HG02981 (cell line): ENCODE results near the gene FBXO7.
"Not testable (repeated sequence)": the region's sequence is repeated elsewhere in the genome, so short reads cannot be mapped to it uniquely, and the experiment has no call there.

Source experiments
- ATAC-seq: cut with Tn5 transposase; IDR thresholded peaks from one replicate; pipeline ENCODE4 v1.9.1; 2021; ENCODE audit warnings: mild to moderate bottlenecking, moderate library complexity; ENCODE audit not compliant: unreplicated experiment

The FBXO7 gene

DNA sequence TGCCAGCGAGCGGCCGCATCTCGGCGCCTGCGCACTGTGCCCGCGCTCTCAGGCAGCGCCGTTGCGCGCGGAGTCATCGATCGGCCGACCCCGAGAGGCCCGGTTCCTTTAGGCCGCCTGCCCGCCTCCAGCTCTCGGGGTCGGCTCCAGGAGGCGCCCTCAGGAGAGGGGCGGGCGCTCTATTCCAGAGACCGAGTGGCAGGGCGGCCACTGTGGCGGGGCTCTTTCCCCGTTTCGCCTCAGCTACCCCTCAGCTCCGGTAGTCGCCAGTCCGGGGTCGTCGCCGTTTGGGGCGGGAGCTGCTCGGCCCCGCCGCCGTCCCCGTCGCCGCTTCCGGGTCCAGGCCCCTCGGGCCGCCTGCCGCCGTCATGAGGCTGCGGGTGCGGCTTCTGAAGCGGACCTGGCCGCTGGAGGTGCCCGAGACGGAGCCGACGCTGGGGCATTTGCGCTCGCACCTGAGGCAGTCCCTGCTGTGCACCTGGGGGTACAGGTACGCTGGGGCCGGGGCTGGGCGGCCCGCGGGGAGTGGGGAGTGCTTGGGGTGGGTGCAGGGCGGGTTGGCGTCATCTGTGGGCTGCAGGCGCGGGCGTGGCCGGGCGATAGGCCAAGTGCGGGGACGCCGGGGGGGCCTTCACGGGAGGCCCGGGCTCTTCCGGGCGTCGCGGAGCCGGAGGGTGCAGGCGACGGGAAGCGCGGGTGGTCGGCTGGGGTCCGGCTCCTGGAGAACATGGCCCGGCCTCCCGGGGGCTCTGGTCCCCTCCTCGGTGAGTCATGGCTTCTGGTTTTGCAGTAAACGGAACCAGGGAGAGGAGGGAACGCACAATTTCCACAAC is at the start of gene FBXO7:
Gene FBXO7, plus strand, starts transcription at position 177 of the 833 bp plus-strand sequence. Its CDS starts 192 bp downstream, at position 369.
- ATAC-seq, result peak; percentile 68

DNA sequence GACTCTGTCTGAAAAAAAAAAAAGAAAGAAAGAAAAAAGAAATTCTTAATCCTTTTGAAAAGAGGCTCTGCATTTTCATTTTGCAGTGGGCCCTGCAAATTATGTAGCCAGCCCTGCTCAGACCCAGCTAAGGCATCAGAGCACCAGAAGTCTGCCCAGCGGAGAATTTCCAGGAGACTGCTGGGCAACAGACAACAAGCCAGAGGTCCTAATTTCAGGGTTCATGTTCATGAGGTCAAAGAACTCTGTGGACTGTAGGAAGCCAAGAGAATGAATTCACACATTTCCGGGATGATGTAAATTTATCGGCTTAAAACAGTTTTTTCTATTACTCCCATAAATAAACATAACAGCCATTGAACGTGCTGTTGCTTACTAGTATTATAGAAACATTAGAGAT is 47.7 kb upstream of the FBXO7 start:
- ATAC-seq, result no peak

- no peak for ATAC-seq
These were observed 44.3 kb upstream of the FBXO7 start for GRCh38 chr22:32430352-32430751.

- ATAC-seq, result no peak
These were observed 30.5 kb upstream of the FBXO7 start for GRCh38 chr22:32444068-32444467.

GRCh38 chr22:32446321-32446720 is 28.3 kb upstream of the FBXO7 start:
- ATAC-seq, result no peak

DNA sequence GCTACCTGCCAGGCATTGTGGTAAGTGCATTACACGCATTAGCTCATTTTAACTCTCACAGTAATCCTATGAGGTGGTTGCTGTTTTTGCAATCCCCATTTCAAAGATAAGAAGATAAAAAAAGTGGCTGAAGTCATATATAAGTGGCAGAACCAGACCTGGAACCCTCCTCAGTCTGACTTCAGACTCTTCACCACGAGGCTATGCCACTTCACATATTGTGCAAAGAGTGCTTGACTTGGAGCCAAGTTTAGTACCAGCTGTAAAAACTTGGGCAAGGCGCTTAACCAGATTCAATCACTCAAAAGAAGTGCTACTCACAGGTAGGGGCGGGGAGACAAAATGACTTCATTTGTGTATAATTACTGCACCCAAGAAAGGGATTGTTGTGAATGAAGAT is 25.6 kb upstream of the FBXO7 start:
- ATAC-seq, result no peak

- no peak for ATAC-seq
These were observed 17.6 kb upstream of the FBXO7 start for GRCh38 chr22:32457031-32457430.

GRCh38 chr22:32462452-32462851 is 12.2 kb upstream of the FBXO7 start:
- no peak for ATAC-seq

DNA sequence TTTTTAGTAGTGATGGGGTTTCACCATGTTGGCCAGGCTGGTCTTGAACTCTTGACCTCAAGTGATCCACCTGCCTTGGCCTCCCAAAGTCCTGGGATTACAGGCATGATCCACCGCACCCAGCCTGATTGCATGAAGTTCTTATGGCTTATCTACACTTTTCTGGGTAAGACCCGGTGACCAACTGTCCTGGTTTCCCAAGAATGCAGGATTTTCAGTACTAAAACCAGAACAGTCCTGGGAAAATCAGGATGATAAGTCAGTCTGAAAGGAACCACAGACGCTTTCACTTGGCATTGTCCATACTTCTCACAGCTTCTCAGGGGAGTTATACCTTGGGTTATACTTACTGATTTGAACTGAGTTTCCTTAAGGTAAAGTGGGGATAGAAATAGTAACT is 8.9 kb upstream of the FBXO7 start:
- no peak for ATAC-seq

GRCh38 chr22:32466496-32466895 is 8.1 kb upstream of the FBXO7 start:
- ATAC-seq, result no peak

DNA sequence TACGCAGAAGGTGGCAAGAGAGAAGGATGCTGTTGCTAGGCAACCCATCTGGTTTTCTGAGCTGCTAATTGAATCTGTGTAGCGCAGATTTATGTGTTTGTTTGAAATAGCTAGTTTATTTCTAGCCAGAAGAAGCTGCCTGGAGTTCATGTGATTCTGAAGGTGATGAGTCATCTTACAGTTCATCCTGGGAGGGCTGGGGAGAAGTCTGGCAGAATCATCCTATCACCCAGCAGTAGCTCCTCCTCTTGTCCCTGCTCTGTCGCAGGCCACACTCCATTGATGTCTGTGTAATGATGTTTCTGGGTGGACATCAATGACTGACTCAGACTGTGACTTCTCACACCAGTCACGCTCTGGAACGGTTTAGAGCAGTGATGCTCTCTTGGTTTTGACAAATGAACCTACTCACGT is 4.8 kb upstream of the FBXO7 start:
- no peak for ATAC-seq

DNA sequence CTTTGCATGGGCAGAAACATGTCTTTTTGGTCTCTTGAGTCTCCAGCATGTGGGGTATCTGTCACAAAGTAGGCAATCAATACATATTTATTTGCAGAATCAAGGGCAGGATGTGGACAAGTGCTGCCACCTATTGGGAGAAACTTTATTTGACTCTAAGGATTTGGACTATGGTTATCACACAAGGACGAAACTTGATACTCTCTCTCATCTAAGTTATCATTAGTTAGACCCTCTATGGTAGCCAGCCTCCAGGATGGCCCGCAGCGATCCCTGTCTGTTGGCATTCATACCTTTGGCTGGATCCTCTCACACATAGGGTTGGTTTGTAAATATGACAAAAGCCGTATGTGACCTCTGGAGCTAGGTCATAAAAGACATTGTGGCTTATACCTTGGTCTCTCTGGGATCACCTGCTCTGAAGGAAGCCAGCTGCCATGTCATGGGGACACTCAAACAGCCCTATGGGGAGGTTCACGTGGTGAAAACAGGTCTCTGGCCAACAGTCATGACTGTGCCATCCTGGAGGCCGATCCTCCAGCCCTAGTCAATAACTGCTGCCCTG is 1.1 kb upstream of the FBXO7 start:
- no peak for ATAC-seq

DNA sequence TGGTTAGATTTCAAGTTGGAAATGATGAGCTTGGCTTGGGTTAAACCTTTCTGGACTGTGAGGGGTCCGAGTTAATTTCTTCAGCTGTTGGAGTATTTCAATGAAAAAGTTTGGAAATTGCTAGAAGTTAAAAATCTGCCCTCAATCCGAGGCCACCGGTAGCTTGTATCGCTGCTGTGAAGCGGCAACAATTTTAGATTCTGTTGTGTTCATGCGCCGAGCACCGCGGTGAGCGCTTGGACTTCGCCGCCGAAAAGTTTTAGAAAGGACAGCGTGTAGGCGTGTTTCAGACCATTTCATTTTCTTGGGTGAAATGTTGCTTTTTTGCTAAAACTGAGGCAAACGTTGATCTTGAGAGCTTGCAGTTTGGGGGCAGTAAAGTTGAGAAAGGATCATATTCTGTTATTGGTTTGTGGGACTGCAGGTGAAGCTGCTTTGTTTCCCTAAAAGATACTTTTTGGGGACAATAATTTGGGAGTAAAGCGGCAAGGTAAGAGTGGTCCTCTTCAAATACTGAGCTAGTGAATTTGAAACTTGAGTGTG is 928 bp downstream of the FBXO7 start:
- ATAC-seq, result peak; percentile 10

- ATAC-seq, result no peak
These were observed 1.9 kb downstream of the FBXO7 start for GRCh38 chr22:32476281-32477195.

DNA sequence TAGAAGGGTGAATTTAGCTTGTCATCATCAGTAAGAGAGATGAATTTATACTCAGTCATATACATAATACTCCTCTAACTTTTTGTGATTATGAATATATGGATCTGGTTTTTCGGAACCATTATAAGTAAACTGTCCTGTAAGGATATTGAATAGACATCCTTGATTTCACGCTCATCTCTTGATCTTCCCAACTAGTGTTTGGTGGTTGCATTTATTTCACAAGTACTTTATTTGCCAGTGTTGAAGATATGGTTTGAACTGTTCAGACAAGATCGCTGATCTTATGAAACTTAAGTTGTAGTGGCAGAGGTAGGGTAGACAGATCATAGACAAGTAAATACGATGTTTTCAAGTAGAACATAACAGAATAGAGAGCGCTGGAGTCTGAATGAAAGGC is 3.0 kb downstream of the FBXO7 start:
- no peak for ATAC-seq

- not testable (repeated sequence) for ATAC-seq
These were observed 3.9 kb downstream of the FBXO7 start for GRCh38 chr22:32478552-32478951.

DNA sequence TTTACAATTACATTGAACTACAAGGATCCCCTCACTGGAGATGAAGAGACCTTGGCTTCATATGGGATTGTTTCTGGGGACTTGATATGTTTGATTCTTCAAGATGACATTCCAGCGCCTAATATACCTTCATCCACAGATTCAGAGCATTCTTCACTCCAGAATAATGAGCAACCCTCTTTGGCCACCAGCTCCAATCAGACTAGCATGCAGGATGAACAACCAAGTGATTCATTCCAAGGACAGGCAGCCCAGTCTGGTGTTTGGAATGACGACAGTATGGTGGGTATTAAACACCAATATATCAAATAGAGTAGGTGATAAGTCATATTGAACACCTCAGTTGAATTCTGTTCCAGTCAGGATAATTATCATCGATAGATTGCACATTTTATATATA is 4.4 kb downstream of the FBXO7 start:
- ATAC-seq, result no peak

DNA sequence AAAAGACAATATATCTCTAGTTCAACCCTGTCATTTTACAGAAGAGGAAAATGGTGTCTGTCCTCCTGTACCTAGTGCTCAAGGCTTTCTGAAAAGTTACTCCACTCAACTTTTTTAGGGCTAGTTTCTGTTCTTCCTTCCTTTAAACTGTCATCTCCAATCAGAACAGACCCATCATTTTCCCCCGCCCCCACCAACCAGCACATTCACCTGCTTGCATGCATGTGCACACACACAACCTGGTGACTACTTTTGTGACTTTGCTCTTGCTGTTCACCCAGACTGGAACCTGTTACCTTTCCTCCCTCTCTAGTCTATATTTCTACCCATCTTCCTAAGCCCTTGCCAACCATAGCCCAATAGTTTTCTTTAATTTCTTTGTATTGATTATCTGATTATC is 5.6 kb downstream of the FBXO7 start:
- no peak for ATAC-seq

DNA sequence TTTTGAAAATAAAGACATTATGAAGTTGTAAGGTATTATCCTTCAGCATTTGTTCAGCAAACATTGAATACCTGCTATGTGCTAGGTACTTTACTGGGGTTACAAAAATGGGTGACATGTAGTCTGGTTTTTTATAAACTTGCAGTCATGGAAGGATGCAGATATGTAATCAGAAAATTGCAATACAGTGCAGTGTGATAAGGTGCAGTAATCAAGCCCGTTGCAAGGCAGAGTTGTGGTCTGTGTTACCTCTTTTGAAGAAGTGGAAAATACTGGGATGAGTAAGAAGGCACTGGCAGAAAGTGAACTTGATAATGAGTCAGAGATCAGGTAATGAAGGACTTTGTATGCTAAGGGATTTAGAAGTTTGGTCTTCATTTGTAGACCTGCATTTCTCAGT is 8.1 kb downstream of the FBXO7 start:
- no peak for ATAC-seq

DNA sequence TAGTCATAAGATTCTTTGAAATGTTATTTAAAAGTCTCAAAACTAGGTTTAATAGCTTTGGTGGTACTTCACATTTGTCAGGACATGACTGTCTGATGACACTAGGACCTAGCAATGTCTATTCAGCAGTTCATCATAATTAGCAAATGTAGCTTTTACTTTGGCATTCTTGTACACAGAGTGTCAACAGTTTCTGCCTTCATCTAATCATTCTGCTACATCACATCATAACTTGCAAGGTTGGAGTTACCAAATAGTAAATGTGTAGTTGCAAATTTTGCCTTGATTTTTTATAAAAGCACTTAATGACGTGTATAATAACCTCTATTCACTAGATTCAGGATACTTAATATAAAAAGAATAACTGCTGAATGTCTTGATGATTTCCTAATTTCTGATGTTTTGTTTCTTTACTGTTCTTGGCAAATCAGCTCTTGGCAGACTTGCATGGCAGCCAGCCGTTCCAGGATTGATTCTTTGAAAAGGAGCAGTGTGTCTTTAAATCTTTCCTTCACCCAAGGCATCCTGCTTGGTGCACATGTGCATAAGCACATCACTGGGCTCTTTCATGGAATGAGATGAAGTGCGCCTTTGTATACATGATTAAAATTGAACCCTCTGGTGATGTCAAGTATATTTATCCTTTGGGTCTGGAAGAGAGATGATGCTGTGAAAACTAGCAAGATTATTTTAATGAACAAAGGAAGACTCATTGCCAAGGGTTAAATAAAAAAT is 12.2 kb downstream of the FBXO7 start:
- no peak for ATAC-seq

DNA sequence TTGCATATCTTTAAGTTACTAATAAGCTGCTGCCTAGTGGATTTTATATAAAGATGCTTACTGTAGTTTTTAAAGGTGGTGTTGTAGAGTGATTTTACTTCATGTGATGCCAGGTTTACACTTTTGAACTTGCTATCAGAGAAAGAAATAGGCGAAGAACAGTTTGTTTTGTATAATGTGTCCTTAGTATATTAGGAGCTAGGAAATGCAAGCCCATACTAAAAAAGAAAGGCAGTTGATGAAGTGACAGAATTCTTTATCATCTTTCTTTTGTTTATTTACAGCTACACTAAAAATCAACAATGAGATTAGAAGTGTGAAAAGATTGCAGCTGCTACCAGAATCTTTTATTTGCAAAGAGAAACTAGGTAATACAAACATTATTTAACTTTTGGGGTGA is 12.8 kb downstream of the FBXO7 start:
- no peak for ATAC-seq
